ENCODE results near the gene FAM210A. TPM values are rescaled to one million over a fixed set of nuclear protein-coding genes. Genes with fewer than 3 reads are reported as not detected.
"Not testable (repeated sequence)": the region's sequence is repeated elsewhere in the genome, so short reads cannot be mapped to it uniquely, and the experiment has no call there.

The FAM210A gene
- total RNA-seq, 6 donors from 2014 or later = 2.1 to 12.9 (median 10.6) TPM

GRCh38 chr18:13756671-13757070, 30.3 kb upstream of the FAM210A start:
- Histone ChIP-seq H3K4me1 (no peaks in the 10 kb centered on the region), H3K36me3 (peaks cover 12 to 68% (median 43%) of the 10 kb centered on the region in 4 donors), H3K27me3 (no peaks in the 10 kb centered on the region), H3K27ac (no peak overlapping the region), H3K9me3 (no peaks in the 10 kb centered on the region), H3K4me3 (no peak overlapping the region)
- DNase-seq (no peak), ATAC-seq (ENCODE audit: low FRiP score in 2 of 2) (no peak)
- TF ChIP-seq EP300 (IDR thresholded peaks at IDR 0.05) (no peak), POLR2AphosphoS5 (IDR thresholded peaks at IDR 0.05) (no peak), POLR2A (IDR thresholded peaks at IDR 0.05) (no peak)
- TF ChIP-seq, protein P1, sequence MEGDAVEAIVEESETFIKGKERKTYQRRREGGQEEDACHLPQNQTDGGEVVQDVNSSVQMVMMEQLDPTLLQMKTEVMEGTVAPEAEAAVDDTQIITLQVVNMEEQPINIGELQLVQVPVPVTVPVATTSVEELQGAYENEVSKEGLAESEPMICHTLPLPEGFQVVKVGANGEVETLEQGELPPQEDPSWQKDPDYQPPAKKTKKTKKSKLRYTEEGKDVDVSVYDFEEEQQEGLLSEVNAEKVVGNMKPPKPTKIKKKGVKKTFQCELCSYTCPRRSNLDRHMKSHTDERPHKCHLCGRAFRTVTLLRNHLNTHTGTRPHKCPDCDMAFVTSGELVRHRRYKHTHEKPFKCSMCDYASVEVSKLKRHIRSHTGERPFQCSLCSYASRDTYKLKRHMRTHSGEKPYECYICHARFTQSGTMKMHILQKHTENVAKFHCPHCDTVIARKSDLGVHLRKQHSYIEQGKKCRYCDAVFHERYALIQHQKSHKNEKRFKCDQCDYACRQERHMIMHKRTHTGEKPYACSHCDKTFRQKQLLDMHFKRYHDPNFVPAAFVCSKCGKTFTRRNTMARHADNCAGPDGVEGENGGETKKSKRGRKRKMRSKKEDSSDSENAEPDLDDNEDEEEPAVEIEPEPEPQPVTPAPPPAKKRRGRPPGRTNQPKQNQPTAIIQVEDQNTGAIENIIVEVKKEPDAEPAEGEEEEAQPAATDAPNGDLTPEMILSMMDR (IDR thresholded peaks at IDR 0.05) = no peak

GRCh38 chr18:13756261-13756660, 29.9 kb upstream of the FAM210A start:
- Histone ChIP-seq H3K4me3 (no peak overlapping the region), H3K9me3 (no peaks in the 10 kb centered on the region), H3K27me3 (no peaks in the 10 kb centered on the region), H3K4me1 (no peaks in the 10 kb centered on the region), H3K27ac (no peak overlapping the region), H3K36me3 (peaks cover 12 to 64% (median 40%) of the 10 kb centered on the region in 4 donors)
- TF ChIP-seq, protein P1 (IDR thresholded peaks at IDR 0.05) = no peak
- TF ChIP-seq POLR2AphosphoS5 (IDR thresholded peaks at IDR 0.05) (no peak), POLR2A (IDR thresholded peaks at IDR 0.05) (no peak), EP300 (IDR thresholded peaks at IDR 0.05) (no peak)
- 88 to 93% methylated on average over 2 of the region's 2 CpGs for WGBS, 2 donors
- ATAC-seq (ENCODE audit: low FRiP score in 2 of 2) (no peak), DNase-seq (no peak)

- H3K36me3 ChIP-seq = peaks cover 14 to 85% (median 63%) of the 10 kb centered on the region in 4 donors
- not testable (repeated sequence) for H3K27me3 ChIP-seq; ATAC-seq (ENCODE audit: low FRiP score in 2 of 2); H3K4me3 ChIP-seq; H3K27ac ChIP-seq; H3K9me3 ChIP-seq; H3K4me1 ChIP-seq; DNase-seq
- 91 to 97% methylated on average over 3 of the region's 3 CpGs for WGBS, 2 donors
These were observed 25.2 kb upstream of the FAM210A start for GRCh38 chr18:13751599-13751998.

DNA sequence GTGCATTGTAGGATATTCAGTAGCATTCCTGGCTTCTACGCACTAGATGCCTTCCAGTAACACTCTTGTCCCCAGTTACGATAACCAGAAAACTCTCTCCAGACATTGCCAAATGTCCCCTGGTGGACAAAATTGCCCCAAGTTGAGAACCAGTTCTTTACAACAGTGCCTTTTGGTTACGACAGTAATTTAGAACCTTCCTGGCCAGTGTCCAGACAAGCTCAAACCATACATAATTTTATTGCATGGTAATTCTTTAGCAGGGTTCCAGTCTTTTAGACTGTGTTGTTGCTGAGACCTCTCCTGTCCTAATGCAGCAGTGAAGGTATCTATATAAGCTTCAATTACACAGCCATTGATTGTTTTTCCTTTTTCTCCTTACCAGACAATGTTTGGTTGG, 20.3 kb upstream of the FAM210A start:
- H3K36me3 ChIP-seq = peaks cover 13 to 81% (median 48%) of the 10 kb centered on the region in 4 donors
- no peaks in the 10 kb centered on the region for H3K9me3 ChIP-seq
- WGBS, 2 donors = 95 to 100% methylated on average over 3 of the region's 3 CpGs
- no peaks in the 10 kb centered on the region for H3K4me1 ChIP-seq
- no peaks in the 10 kb centered on the region for H3K27me3 ChIP-seq
- no peak for TF ChIP-seq POLR2AphosphoS5 (IDR thresholded peaks at IDR 0.05)
- no peak for TF ChIP-seq EP300 (IDR thresholded peaks at IDR 0.05)
- TF ChIP-seq, protein P1 (IDR thresholded peaks at IDR 0.05) = no peak
- TF ChIP-seq POLR2A (IDR thresholded peaks at IDR 0.05) = no peak
- no peak for ATAC-seq (ENCODE audit: low FRiP score in 2 of 2)
- no peak overlapping the region for H3K27ac ChIP-seq
- no peak overlapping the region for H3K4me3 ChIP-seq
- no peak for DNase-seq

GRCh38 chr18:13745696-13746095, 19.3 kb upstream of the FAM210A start:
- Histone ChIP-seq H3K27me3 (no peaks in the 10 kb centered on the region), H3K9me3 (no peaks in the 10 kb centered on the region), H3K4me3 (no peak overlapping the region), H3K36me3 (peaks cover 17 to 88% (median 57%) of the 10 kb centered on the region in 4 donors), H3K27ac (no peak overlapping the region), H3K4me1 (no peaks in the 10 kb centered on the region)
- DNase-seq (no peak), ATAC-seq (ENCODE audit: low FRiP score in 2 of 2) (no peak)
- no peak for TF ChIP-seq EP300 (IDR thresholded peaks at IDR 0.05)
- no peak for TF ChIP-seq POLR2A (IDR thresholded peaks at IDR 0.05)
- no peak for TF ChIP-seq POLR2AphosphoS5 (IDR thresholded peaks at IDR 0.05)
- TF ChIP-seq, protein P1 (IDR thresholded peaks at IDR 0.05) = no peak
- WGBS, 2 donors = 73 to 76% methylated on average over 3 of the region's 3 CpGs

Data from upper lobe of left lung (tissue), 6 donors.